Omental fat pad (tissue), 4 donors: ENCODE data around the gene ST6GALNAC4. TPM values are rescaled to one million over a fixed set of nuclear protein-coding genes. Genes with fewer than 3 reads are reported as not detected.

Source experiments
- ATAC-seq: fragments of 150-250 bp; one replicate; pipeline ENCODE4 v1.9.1; 2016; ENCODE audit warnings: mild to moderate bottlenecking, moderate library complexity; ENCODE audit not compliant: low FRiP score
- DNase-seq: peaks from one replicate; pipeline ENCODE4 v3.0.0-alpha.2; 2019; ENCODE audit warnings: low spot score
- CTCF ChIP-seq, 3 donors: fragments of 450-650 bp; IDR thresholded peaks; one replicate each; pipeline ENCODE4 v1.5.1; 2016 to 2017; ENCODE audit warnings: antibody characterized with exemption in 3 of 3, mild to moderate bottlenecking in 3 of 3, moderate library complexity in 2 of 3
- total RNA-seq, 4 donors: library from RNA; depleted of rRNA; stranded (reverse); fragments of >200 nt; gene quantifications; one replicate each; pipeline ENCODE4 v1.1.0, GENCODE V29; 2016

The ST6GALNAC4 gene
- 10 to 100 TPM; 26.6 to 78.5 (median 45.0) TPM for total RNA-seq

DNA sequence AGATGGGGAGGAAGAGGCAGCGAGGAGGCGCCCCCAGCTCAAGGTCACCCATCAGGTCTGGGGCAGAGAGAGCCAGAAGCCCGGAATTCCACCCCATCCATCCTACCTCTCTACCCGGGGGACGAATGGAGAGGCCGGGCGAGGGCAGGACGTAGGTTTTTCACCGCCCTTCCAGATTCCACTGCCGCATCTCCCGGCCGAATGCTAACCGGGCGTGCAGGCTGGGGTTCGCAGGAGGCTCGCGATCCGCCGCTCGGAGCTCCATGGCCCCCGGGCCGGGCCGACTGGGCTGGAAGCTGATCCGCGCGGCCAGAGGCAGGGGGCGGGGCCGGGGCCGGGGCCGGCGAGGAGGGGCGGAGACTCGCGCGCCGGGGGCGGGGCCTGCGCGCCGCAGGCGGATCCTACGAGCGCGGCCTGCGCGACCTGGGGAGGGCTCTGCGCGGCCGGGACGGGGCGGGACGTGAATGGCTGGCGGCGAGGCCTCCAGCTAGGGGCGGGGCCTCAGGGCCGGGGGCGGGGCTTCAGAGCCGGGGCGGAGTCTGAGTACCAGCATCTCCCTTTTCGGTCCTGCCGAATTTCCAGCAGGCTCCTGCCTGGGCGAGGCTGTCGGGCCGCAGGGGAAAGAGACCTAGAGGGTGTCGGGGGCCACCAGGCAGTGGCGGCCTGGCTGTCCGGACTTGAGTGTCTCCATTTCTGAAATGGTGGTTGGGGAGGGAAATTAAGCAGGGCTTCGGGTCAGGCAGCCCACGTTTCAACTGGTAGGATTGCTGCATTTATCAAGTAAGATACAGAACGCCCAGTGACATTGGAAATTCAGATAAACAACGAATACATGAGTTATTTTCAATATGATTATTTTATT lies at the start of gene ST6GALNAC4:
ST6GALNAC4 (minus strand) TSS at position 322 of the 862 bp plus-strand sequence. CDS start 622 bp downstream, outside the sequence.
- no peak for TF ChIP-seq CTCF (IDR thresholded peaks at IDR 0.05)
- ATAC-seq (peak; percentile 87), DNase-seq (peak; percentile 92)

GRCh38 chr9:127965953-127966352 lies 49.1 kb upstream of the ST6GALNAC4 start:
- DNase-seq (no peak), ATAC-seq (peak; percentile 44)
- no peak for TF ChIP-seq CTCF (IDR thresholded peaks at IDR 0.05)

DNA sequence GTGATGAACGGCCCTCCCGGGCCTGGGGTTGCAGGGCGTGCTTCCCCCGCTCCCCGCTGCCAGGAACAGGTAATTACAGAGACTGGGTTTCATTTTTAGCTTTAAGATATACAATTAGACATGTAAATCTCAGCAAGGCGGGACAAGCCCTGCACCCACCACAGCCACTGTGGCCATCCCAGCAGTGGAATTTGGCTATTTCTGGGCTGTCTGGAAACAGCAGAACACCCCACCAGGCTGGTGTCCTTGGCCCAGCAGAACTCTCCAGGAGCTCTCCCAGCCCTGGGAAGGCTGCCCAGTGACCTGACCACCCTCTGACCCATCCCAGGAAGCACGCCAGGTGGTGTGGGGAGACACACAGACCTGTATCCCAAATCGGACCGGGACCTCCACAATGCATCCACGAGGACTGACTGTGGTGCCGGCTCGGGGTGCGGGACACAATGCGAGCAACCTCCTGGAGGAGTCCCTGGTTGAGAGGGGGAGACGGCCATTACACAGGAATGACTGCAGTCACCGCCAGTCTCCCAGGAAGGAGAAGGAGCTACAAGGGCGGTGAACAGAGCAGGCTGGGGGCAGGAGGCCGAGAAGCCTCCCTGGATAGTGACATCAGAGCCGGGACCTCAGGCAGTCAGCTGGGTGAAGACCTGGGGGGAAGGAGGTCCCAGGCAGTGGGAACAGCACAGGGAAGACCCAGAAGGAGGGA lies 46.7 kb upstream of the ST6GALNAC4 start:
- TF ChIP-seq CTCF (IDR thresholded peaks at IDR 0.05) = no peak
- DNase-seq (no peak), ATAC-seq (no peak)

DNA sequence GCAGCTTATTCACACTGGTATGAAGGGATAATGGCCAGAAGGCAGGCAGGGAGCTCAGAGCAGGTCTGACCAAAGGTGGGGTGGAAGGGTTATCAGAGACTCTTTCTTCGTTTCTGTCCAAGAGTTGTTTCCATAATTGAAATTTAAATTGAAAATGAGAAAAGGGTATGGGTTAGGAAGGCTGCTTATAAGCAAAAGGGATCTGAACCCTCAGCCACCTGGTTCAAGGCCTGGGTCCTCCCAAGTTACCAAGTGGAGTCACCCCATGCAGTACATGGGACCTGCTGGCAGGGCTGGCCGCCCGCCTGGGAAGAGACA lies 46.2 kb upstream of the ST6GALNAC4 start:
- DNase-seq = no peak
- no peak for TF ChIP-seq CTCF (IDR thresholded peaks at IDR 0.05)
- ATAC-seq = no peak

GRCh38 chr9:127962278-127962677 lies 45.4 kb upstream of the ST6GALNAC4 start:
- no peak for DNase-seq
- ATAC-seq = no peak
- TF ChIP-seq CTCF (IDR thresholded peaks at IDR 0.05) = no peak

DNA sequence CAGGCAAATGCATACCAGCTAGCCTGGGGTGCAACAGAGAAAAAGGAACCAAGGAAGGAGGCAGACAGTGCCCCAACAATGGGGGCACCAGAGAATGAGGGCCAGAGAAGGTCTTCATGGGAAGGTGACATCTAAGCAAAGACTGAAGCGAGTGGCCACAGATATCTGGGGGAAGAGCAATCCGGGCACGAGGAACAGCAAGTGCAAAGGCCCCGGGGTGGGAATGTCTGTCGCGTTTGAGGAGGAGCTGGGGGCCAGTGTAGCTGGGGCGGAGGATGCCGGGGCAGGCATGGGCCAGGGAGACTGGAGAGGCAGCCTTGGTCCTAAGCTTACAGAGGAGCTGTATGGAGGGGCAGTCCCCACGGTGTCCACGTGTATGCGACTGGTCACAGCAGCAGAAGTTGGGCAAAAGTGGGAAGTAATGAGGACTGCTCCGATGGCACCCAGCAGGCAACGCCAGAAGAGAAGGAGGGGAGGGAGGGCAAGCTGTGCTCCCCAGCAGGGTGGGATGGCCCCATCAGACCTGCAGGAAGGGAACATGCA lies 44.8 kb upstream of the ST6GALNAC4 start:
- no peak for TF ChIP-seq CTCF (IDR thresholded peaks at IDR 0.05)
- DNase-seq (no peak), ATAC-seq (no peak)
